HepG2 (cell line): ENCODE results near the gene RNLS. TPM values are rescaled to one million over a fixed set of nuclear protein-coding genes. Genes with fewer than 3 reads are reported as not detected.

ENCODE experiments used
- ATAC-seq: fragments of 200-7000 bp; cut with Tn5 transposase; 3 replicates; pipeline ENCODE4 v1.9.1; 2020; ENCODE audit warnings: mild to moderate bottlenecking, moderate library complexity
- BruUV-seq: library from RNA; stranded (reverse); fragments of 400-500 nt; replicated peaks from 2 replicates; lab custom pipeline; 2021; lab: Mats Ljungman, UMichigan
- CTCF ChIA-PET: fragments of 300-600 bp; formaldehyde crosslinking; extraction: SDS; loops from one replicate; lab custom pipeline; 2021; ENCODE audit warnings: low total read pairs, inconsistent platforms, low intra/inter-chr PET ratio; lab: Yijun Ruan, JAX
- POLR2A ChIA-PET: fragments of 350-600 bp; sonication (Branson Sonifier 250); formaldehyde crosslinking; loops from one replicate; lab custom pipeline; 2020; ENCODE audit warnings: antibody characterized with exemption, inconsistent platforms; lab: Yijun Ruan, JAX
- DNase-seq: peaks from one replicate; pipeline ENCODE4 v3.0.0-alpha.2; 2015; ENCODE audit warnings: low spot score
- FAIRE-seq: peaks from 3 replicates; lab custom pipeline; 2011; peaks lifted over from hg19 to GRCh38; lab: Jason Lieb, UNC
- H2AFZ ChIP-seq: one replicate; pipeline ENCODE4 v1.6.1; 2011; ENCODE audit warnings: low read length, inconsistent platforms
- H3K27ac ChIP-seq: fragments of 300-600 bp; 3 replicates; pipeline ENCODE4 v1.8.0; 2011; ENCODE audit warnings: mixed run types, mild to moderate bottlenecking, mixed read lengths, low read length, inconsistent platforms; ENCODE audit not compliant: insufficient read depth; ENCODE audit errors: extremely low read length
- H3K27me3 ChIP-seq, 2 experiments: fragments of 200-600 bp in 1 of 2; 2 replicates in 1 of 2; 3 replicates in 1 of 2; pipeline versions ENCODE4 v1.6.0 to v1.8.0; 2011; ENCODE audit warnings: low read length in 2 of 2, mild to moderate bottlenecking in 2 of 2, moderate library complexity in 2 of 2, inconsistent platforms in 1 of 2; ENCODE audit not compliant: insufficient read depth in 2 of 2, control insufficient read depth in 1 of 2
- H3K36me3 ChIP-seq, 2 experiments: fragments of 200-600 bp in 1 of 2; replicated peaks in 1 of 2; 2 replicates in 1 of 2; 3 replicates in 1 of 2; pipeline versions ENCODE4 v1.5.1 to v1.8.0; 2011; ENCODE audit warnings: low read length in 2 of 2, inconsistent platforms in 1 of 2; ENCODE audit not compliant: insufficient read depth in 2 of 2, control insufficient read depth in 1 of 2
- H3K4me1 ChIP-seq: 2 replicates; pipeline ENCODE4 v1.5.1; 2012; ENCODE audit warnings: low read length, inconsistent platforms; ENCODE audit not compliant: insufficient read depth
- H3K4me2 ChIP-seq: 2 replicates; pipeline ENCODE4 v1.6.0; 2011; ENCODE audit warnings: low read depth, low read length, inconsistent platforms
- H3K4me3 ChIP-seq, 3 experiments: fragments of 200-600 bp in 1 of 3; sonication (generic), shearing (Covaris generic) in 1 of 3; replicated peaks in 1 of 3; 2 replicates each; pipeline ENCODE4 v1.5.1; 2011 to 2016; ENCODE audit warnings: low read length in 3 of 3, inconsistent platforms in 2 of 3, low read depth in 2 of 3, mild to moderate bottlenecking in 2 of 3, control low read depth in 1 of 3, mixed read lengths in 1 of 3; ENCODE audit not compliant: insufficient read depth in 1 of 3
- H3K79me2 ChIP-seq: one replicate; pipeline ENCODE4 v1.6.1; 2011; ENCODE audit warnings: low read length, inconsistent platforms; ENCODE audit not compliant: insufficient read depth
- H3K9ac ChIP-seq: 2 replicates; pipeline ENCODE4 v1.6.0; 2011; ENCODE audit warnings: mild to moderate bottlenecking, low read depth, low read length, inconsistent platforms; ENCODE audit not compliant: insufficient read depth
- H3K9me3 ChIP-seq: 2 replicates; pipeline ENCODE4 v1.5.1; 2012; ENCODE audit warnings: mild to moderate bottlenecking, low read length
- H4K20me1 ChIP-seq: 2 replicates; pipeline ENCODE4 v1.6.0; 2011; ENCODE audit warnings: inconsistent platforms, mild to moderate bottlenecking, low read length, moderate library complexity; ENCODE audit not compliant: insufficient read depth
- KAT8 ChIP-seq: IDR thresholded peaks from 2 replicates; pipeline ENCODE4 v1.6.1; 2016; ENCODE audit warnings: missing genetic modification reagents, missing compliant biosample characterization
- PCBP1 ChIP-seq: fragments of 200-400 bp; formaldehyde crosslinking; IDR thresholded peaks from 2 replicates; pipeline ENCODE4 v1.6.1; 2017; ENCODE audit warnings: mild to moderate bottlenecking, low read depth, low read length, borderline replicate concordance
- TAF15 ChIP-seq: fragments of 200-400 bp; formaldehyde crosslinking; IDR thresholded peaks from one replicate; pipeline ENCODE4 v1.6.1; 2018; ENCODE audit warnings: mild to moderate bottlenecking, low read depth, low read length; ENCODE audit not compliant: poor library complexity, severe bottlenecking
- ZNF383 ChIP-seq: sonication (generic); formaldehyde crosslinking; IDR thresholded peaks from 2 replicates; pipeline ENCODE4 v1.4.0; 2020; ENCODE audit warnings: missing genetic modification reagents, mild to moderate bottlenecking, borderline replicate concordance
- ZNF460 ChIP-seq: sonication (generic); formaldehyde crosslinking; IDR thresholded peaks from 2 replicates; pipeline ENCODE4 v1.5.1; 2020; ENCODE audit warnings: missing genetic modification reagents, mild to moderate bottlenecking, borderline replicate concordance
- WGBS: methylation state at CpG from one replicate; pipeline ENCODE4 v1.1.6; 2017; ENCODE audit warnings: low lambda C conversion rate; 5-methylcytosine and 5-hydroxymethylcytosine counted together
- in situ Hi-C: cut with HindIII; loops from 2 replicates; pipeline ENCODE4 v1.10.0; 2017; ENCODE audit warnings: low pct_unique_long_range_greater_than_20kb; ENCODE audit not compliant: extremely low pct_ligation_motif_present
- intact Hi-C: fragments of 100-400 bp; cut with micrococcal nuclease; formaldehyde crosslinking; loops from one replicate; pipeline ENCODE4 v1.10.0; 2022; ENCODE audit not compliant: unreplicated experiment
- polyA plus RNA-seq, 8 experiments: library from polyadenylated mRNA; depleted of rRNA in 3 of 8; stranded (reverse) in 7 of 8; unstranded in 1 of 8; fragments of >200 nt; fragmentation: Illumina TruSeq in 4 of 8; extraction: Trizol in 4 of 8; gene quantifications; 2 replicates each; pipeline versions ENCODE4 v1.2.1 to v1.2.3, GENCODE V29; 2011 to 2016; ENCODE audit warnings: low read depth in 4 of 8, missing spikeins in 1 of 8, mixed read lengths in 1 of 8; ENCODE audit not compliant: insufficient read depth in 1 of 8
- total RNA-seq, 5 experiments: library from RNA; depleted of rRNA; stranded (reverse); fragments of >200 nt; fragmentation: Illumina TruSeq; extraction: Trizol; gene quantifications; 2 replicates each; pipeline ENCODE4 v1.2.3, GENCODE V29; 2016; ENCODE audit warnings: low read depth in 1 of 5
- TF ChIP-seq, protein P1 (sequence below): sonication (generic); formaldehyde crosslinking; IDR thresholded peaks from 2 replicates; pipeline ENCODE4 v1.5.0; 2020; ENCODE audit warnings: mild to moderate bottlenecking, missing genetic modification reagents, borderline replicate concordance
- TF ChIP-seq, protein P2 (sequence below): sonication (generic); formaldehyde crosslinking; IDR thresholded peaks from 2 replicates; pipeline ENCODE4 v1.8.1; 2023; ENCODE audit warnings: missing genetic modification reagents, mild to moderate bottlenecking, borderline replicate concordance

RNLS gene
- total and polyA plus RNA-seq, 2 of the 13 experiments (the other 11 are each of a cell fraction or from before 2014, with no cell fraction given), result not detected

DNA sequence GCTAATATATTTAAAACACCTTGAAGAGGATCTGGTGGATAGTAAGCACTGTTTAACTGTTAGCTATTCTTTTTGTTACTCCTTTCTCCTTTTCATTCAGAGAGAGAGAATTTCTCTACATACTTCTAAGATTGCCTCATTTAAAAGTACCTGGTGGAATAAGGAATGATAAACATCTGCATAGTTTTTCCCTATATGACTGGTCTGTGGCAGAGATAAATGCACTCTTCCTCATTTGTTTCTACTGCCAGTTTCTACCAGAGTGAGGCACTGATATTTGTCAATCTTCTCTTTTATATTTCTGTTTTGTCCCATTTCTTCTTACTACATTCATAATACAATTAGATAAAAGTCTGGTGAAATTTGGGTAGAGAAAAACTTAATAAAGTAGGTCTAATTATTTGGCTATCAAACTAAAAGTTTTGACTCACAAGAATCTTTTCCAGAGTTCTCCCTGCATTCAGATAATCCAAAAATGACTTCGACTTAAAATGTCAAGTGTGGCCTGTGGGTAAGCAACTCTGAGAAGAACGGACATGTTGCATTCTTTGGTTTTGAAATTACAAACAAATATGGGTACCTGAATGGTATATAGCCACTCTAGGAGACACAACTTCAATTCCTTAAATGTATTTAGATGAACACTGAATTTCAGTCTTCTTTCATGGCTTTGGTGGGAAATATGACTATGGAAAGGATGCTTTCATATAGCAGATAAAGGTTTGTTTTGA is 38.8 kb downstream of the RNLS start:
- TF ChIP-seq ZNF460 (CRISPR knock-in tag), result no peak
- TF ChIP-seq, protein P1, sequence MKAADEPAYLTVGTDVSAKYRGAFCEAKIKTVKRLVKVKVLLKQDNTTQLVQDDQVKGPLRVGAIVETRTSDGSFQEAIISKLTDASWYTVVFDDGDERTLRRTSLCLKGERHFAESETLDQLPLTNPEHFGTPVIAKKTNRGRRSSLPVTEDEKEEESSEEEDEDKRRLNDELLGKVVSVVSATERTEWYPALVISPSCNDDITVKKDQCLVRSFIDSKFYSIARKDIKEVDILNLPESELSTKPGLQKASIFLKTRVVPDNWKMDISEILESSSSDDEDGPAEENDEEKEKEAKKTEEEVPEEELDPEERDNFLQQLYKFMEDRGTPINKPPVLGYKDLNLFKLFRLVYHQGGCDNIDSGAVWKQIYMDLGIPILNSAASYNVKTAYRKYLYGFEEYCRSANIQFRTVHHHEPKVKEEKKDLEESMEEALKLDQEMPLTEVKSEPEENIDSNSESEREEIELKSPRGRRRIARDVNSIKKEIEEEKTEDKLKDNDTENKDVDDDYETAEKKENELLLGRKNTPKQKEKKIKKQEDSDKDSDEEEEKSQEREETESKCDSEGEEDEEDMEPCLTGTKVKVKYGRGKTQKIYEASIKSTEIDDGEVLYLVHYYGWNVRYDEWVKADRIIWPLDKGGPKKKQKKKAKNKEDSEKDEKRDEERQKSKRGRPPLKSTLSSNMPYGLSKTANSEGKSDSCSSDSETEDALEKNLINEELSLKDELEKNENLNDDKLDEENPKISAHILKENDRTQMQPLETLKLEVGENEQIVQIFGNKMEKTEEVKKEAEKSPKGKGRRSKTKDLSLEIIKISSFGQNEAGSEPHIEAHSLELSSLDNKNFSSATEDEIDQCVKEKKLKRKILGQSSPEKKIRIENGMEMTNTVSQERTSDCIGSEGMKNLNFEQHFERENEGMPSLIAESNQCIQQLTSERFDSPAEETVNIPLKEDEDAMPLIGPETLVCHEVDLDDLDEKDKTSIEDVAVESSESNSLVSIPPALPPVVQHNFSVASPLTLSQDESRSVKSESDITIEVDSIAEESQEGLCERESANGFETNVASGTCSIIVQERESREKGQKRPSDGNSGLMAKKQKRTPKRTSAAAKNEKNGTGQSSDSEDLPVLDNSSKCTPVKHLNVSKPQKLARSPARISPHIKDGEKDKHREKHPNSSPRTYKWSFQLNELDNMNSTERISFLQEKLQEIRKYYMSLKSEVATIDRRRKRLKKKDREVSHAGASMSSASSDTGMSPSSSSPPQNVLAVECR (CRISPR knock-in tag), result no peak
- TF ChIP-seq TAF15, result no peak
- no peak for TF ChIP-seq PCBP1
- TF ChIP-seq, protein P2, sequence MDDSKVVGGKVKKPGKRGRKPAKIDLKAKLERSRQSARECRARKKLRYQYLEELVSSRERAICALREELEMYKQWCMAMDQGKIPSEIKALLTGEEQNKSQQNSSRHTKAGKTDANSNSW (CRISPR knock-in tag), result no peak
- TF ChIP-seq KAT8 (CRISPR knock-in tag), result no peak
- TF ChIP-seq ZNF383 (CRISPR knock-in tag), result no peak
- TF ChIP-seq, all 625 proteins: peak for 0
- Histone ChIP-seq H3K27ac (no peak overlapping the region), H4K20me1 (no peaks in the 10 kb centered on the region), H2AFZ (no peak overlapping the region), H3K9me3 (no peaks in the 10 kb centered on the region), H3K79me2 (no peaks in the 10 kb centered on the region), H3K36me3 (no peaks in the 10 kb centered on the region), H3K27me3 (no peaks in the 10 kb centered on the region), H3K9ac (no peak overlapping the region), H3K4me2 (no peak overlapping the region), H3K4me1 (no peaks in the 10 kb centered on the region), H3K4me3 (no peak overlapping the region)
- intact Hi-C loops (no loop called here), in situ Hi-C loops (no loop called here)
- POLR2A ChIA-PET, result no interaction called here
- ATAC-seq (no peak), DNase-seq (no peak), FAIRE-seq (no peak)
- CTCF ChIA-PET, result no interaction called here
- 3% methylated on average over 2 of the region's 2 CpGs for WGBS
- no TSS peak for BruUV-seq
